HepG2 (cell line): ENCODE data around the gene RAE1. TPM values are rescaled to one million over a fixed set of nuclear protein-coding genes. Genes with fewer than 3 reads are reported as not detected.

ENCODE experiments used
- BORCS8-MEF2B ChIP-seq: sonication (generic); formaldehyde crosslinking; IDR thresholded peaks from 2 replicates; pipeline ENCODE4 v1.8.0; 2022; ENCODE audit warnings: mild to moderate bottlenecking, missing genetic modification reagents
- NFRKB ChIP-seq: fragments of 450-650 bp; IDR thresholded peaks from 2 replicates; pipeline ENCODE4 v1.6.1; 2017
- RBM22 ChIP-seq: fragments of 200-400 bp; formaldehyde crosslinking; optimal IDR thresholded peaks from 2 replicates; pipeline ENCODE3; 2017; ENCODE audit warnings: mild to moderate bottlenecking, low read length, moderate library complexity
- ZNF256 ChIP-seq: sonication (generic); formaldehyde crosslinking; conservative IDR thresholded peaks from 2 replicates; pipeline ENCODE4 v1.4.0; 2020; ENCODE audit warnings: missing genetic modification reagents
- ZNF343 ChIP-seq: sonication (generic); formaldehyde crosslinking; IDR thresholded peaks from 2 replicates; pipeline ENCODE4 v1.4.0; 2020; ENCODE audit warnings: mild to moderate bottlenecking, missing genetic modification reagents
- ZNF431 ChIP-seq: sonication (generic); formaldehyde crosslinking; IDR thresholded peaks from 2 replicates; pipeline ENCODE4 v1.9.0; 2022; ENCODE audit warnings: missing genetic modification reagents, low read depth, mild to moderate bottlenecking, borderline replicate concordance
- polyA plus RNA-seq, 8 experiments: library from polyadenylated mRNA; depleted of rRNA in 3 of 8; stranded (reverse) in 7 of 8; unstranded in 1 of 8; fragments of >200 nt; fragmentation: Illumina TruSeq in 4 of 8; extraction: Trizol in 4 of 8; gene quantifications; 2 replicates each; pipeline versions ENCODE4 v1.2.1 to v1.2.3, GENCODE V29; 2011 to 2016; ENCODE audit warnings: low read depth in 4 of 8, missing spikeins in 1 of 8, mixed read lengths in 1 of 8; ENCODE audit not compliant: insufficient read depth in 1 of 8
- total RNA-seq, 5 experiments: library from RNA; depleted of rRNA; stranded (reverse); fragments of >200 nt; fragmentation: Illumina TruSeq; extraction: Trizol; gene quantifications; 2 replicates each; pipeline ENCODE4 v1.2.3, GENCODE V29; 2016; ENCODE audit warnings: low read depth in 1 of 5
- TF ChIP-seq, protein P1 (sequence below): sonication (generic); formaldehyde crosslinking; IDR thresholded peaks from 2 replicates; pipeline ENCODE4 v1.8.0; 2022; ENCODE audit warnings: missing genetic modification reagents, mild to moderate bottlenecking, moderate library complexity, borderline replicate concordance
- TF ChIP-seq, protein P2 (sequence below): sonication (generic); formaldehyde crosslinking; IDR thresholded peaks from 2 replicates; pipeline ENCODE4 v1.4.0; 2020; ENCODE audit warnings: missing genetic modification reagents
- TF ChIP-seq, protein P3 (sequence below): sonication (generic); formaldehyde crosslinking; IDR thresholded peaks from 2 replicates; pipeline ENCODE4 v1.4.0; 2020; ENCODE audit warnings: missing genetic modification reagents, borderline replicate concordance
- TF ChIP-seq, protein P4 (sequence below): sonication (generic); formaldehyde crosslinking; IDR thresholded peaks from 2 replicates; pipeline ENCODE4 v1.9.0; 2021; ENCODE audit warnings: missing genetic modification reagents, mild to moderate bottlenecking, borderline replicate concordance

The RAE1 gene
- total and polyA plus RNA-seq, 2 of the 13 experiments (the other 11 are each of a cell fraction or from before 2014, with no cell fraction given): 36.1 to 72.9 TPM

DNA sequence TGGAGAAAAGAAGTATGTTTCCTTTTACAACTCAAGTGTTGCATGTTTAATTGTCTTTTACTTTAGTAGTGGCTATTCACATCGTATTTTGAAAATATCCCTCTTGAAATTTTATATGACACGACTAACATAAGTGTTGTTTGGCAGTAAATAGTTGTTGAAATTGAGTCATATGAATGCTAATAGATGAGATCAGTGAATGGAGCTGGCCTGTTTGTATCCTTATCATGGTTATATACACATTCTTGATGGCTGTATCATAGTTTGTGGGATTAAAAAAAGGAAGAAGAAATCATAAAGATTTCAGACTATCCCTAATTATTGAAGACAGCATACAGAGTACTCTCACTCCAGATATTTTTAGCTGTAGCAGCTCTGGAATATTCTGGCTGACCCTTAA lies 8.2 kb upstream of the RAE1 start (continued):
- TF ChIP-seq, protein P1, sequence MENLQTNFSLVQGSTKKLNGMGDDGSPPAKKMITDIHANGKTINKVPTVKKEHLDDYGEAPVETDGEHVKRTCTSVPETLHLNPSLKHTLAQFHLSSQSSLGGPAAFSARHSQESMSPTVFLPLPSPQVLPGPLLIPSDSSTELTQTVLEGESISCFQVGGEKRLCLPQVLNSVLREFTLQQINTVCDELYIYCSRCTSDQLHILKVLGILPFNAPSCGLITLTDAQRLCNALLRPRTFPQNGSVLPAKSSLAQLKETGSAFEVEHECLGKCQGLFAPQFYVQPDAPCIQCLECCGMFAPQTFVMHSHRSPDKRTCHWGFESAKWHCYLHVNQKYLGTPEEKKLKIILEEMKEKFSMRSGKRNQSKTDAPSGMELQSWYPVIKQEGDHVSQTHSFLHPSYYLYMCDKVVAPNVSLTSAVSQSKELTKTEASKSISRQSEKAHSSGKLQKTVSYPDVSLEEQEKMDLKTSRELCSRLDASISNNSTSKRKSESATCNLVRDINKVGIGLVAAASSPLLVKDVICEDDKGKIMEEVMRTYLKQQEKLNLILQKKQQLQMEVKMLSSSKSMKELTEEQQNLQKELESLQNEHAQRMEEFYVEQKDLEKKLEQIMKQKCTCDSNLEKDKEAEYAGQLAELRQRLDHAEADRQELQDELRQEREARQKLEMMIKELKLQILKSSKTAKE (CRISPR knock-in tag): no peak
- TF ChIP-seq NFRKB (no peak), ZNF431 (no peak), ZNF343 (CRISPR knock-in tag) (no peak), ZNF256 (no peak), BORCS8-MEF2B (CRISPR knock-in tag) (no peak), RBM22 (no peak)
- TF ChIP-seq, protein P2, sequence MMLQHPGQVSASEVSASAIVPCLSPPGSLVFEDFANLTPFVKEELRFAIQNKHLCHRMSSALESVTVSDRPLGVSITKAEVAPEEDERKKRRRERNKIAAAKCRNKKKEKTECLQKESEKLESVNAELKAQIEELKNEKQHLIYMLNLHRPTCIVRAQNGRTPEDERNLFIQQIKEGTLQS (CRISPR knock-in tag): no peak
- TF ChIP-seq, protein P3, sequence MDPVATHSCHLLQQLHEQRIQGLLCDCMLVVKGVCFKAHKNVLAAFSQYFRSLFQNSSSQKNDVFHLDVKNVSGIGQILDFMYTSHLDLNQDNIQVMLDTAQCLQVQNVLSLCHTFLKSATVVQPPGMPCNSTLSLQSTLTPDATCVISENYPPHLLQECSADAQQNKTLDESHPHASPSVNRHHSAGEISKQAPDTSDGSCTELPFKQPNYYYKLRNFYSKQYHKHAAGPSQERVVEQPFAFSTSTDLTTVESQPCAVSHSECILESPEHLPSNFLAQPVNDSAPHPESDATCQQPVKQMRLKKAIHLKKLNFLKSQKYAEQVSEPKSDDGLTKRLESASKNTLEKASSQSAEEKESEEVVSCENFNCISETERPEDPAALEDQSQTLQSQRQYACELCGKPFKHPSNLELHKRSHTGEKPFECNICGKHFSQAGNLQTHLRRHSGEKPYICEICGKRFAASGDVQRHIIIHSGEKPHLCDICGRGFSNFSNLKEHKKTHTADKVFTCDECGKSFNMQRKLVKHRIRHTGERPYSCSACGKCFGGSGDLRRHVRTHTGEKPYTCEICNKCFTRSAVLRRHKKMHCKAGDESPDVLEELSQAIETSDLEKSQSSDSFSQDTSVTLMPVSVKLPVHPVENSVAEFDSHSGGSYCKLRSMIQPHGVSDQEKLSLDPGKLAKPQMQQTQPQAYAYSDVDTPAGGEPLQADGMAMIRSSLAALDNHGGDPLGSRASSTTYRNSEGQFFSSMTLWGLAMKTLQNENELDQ (CRISPR knock-in tag): no peak
- TF ChIP-seq, protein P4, sequence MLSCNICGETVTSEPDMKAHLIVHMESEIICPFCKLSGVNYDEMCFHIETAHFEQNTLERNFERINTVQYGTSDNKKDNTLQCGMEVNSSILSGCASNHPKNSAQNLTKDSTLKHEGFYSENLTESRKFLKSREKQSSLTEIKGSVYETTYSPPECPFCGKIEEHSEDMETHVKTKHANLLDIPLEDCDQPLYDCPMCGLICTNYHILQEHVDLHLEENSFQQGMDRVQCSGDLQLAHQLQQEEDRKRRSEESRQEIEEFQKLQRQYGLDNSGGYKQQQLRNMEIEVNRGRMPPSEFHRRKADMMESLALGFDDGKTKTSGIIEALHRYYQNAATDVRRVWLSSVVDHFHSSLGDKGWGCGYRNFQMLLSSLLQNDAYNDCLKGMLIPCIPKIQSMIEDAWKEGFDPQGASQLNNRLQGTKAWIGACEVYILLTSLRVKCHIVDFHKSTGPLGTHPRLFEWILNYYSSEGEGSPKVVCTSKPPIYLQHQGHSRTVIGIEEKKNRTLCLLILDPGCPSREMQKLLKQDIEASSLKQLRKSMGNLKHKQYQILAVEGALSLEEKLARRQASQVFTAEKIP (CRISPR knock-in tag): no peak
